Nephron (organoid): Measurements from ENCODE around the gene CAMTA1.

ENCODE experiments used
- H3K27ac Mint-ChIP-seq, 3 experiments: 2 replicates each; pipeline ENCODE4 v1.8.0; 2020; ENCODE audit warnings: mixed read lengths in 3 of 3, mild to moderate bottlenecking in 2 of 3, moderate library complexity in 1 of 3
- H3K27me3 Mint-ChIP-seq: 2 replicates; pipeline ENCODE4 v1.8.0; 2021; ENCODE audit warnings: low read depth, mild to moderate bottlenecking, moderate library complexity, mixed read lengths
- H3K36me3 Mint-ChIP-seq: 2 replicates; pipeline ENCODE4 v1.8.0; 2020; ENCODE audit warnings: low read depth, mixed read lengths
- H3K4me1 Mint-ChIP-seq: 2 replicates; pipeline ENCODE4 v1.8.0; 2020; ENCODE audit warnings: mixed read lengths
- H3K4me3 Mint-ChIP-seq, 3 experiments: 2 replicates each; pipeline ENCODE4 v1.8.0; 2020; ENCODE audit warnings: mild to moderate bottlenecking in 3 of 3, mixed read lengths in 3 of 3, moderate library complexity in 2 of 3
- H3K9me3 Mint-ChIP-seq: 2 replicates; pipeline ENCODE4 v1.8.0; 2020; ENCODE audit warnings: mixed read lengths
- CTCF ChIP-seq, 3 experiments: fragments of 200-600 bp; sonication (generic); IDR thresholded peaks; one replicate each; pipeline ENCODE4 v1.5.0; 2021; ENCODE audit warnings: antibody characterized with exemption in 3 of 3; ENCODE audit not compliant: unreplicated experiment in 3 of 3

Gene CAMTA1

GRCh38 chr1:7669559-7670311, 884.5 kb downstream of the CAMTA1 start:
- Mint-ChIP-seq H3K36me3 (no peaks in the 10 kb centered on the region), H3K27ac (peak overlapping the region in 1 of 3 experiments; percentile 57), H3K4me3 (peak overlapping the region in 1 of 3 experiments; percentile 64), H3K4me1 (peaks cover 5% of the 10 kb centered on the region), H3K27me3 (peaks cover 18% of the 10 kb centered on the region), H3K9me3 (no peaks in the 10 kb centered on the region)
- peak; percentile 71 to 75 (median 73) for TF ChIP-seq CTCF (IDR thresholded peaks at IDR 0.05; ENCODE audit: unreplicated experiment in 3 of 3)

GRCh38 chr1:7670334-7671145, 885.3 kb downstream of the CAMTA1 start:
- peak overlapping the region in 2 of 3 experiments; percentile 47 to 57 for H3K27ac Mint-ChIP-seq
- peaks cover 18% of the 10 kb centered on the region for H3K27me3 Mint-ChIP-seq
- H3K9me3 Mint-ChIP-seq, result no peaks in the 10 kb centered on the region
- peak overlapping the region in 1 of 3 experiments; percentile 64 for H3K4me3 Mint-ChIP-seq
- no peak for TF ChIP-seq CTCF (IDR thresholded peaks at IDR 0.05; ENCODE audit: unreplicated experiment in 3 of 3)
- peaks cover 5% of the 10 kb centered on the region for H3K4me1 Mint-ChIP-seq
- no peaks in the 10 kb centered on the region for H3K36me3 Mint-ChIP-seq

- Mint-ChIP-seq H3K27me3 (peaks cover 17% of the 10 kb centered on the region), H3K36me3 (no peaks in the 10 kb centered on the region), H3K27ac (no peak overlapping the region), H3K4me1 (peaks cover 5% of the 10 kb centered on the region), H3K4me3 (no peak overlapping the region), H3K9me3 (no peaks in the 10 kb centered on the region)
- TF ChIP-seq CTCF (IDR thresholded peaks at IDR 0.05; ENCODE audit: unreplicated experiment in 3 of 3), result no peak
These were observed 885.9 kb downstream of the CAMTA1 start for GRCh38 chr1:7671146-7671465.

- Mint-ChIP-seq H3K27me3 (peaks cover 15% of the 10 kb centered on the region), H3K4me1 (peaks cover 5% of the 10 kb centered on the region), H3K9me3 (no peaks in the 10 kb centered on the region), H3K36me3 (no peaks in the 10 kb centered on the region), H3K4me3 (no peak overlapping the region), H3K27ac (no peak overlapping the region)
- TF ChIP-seq CTCF (IDR thresholded peaks at IDR 0.05; ENCODE audit: unreplicated experiment in 3 of 3), result no peak
These were observed 886.4 kb downstream of the CAMTA1 start for GRCh38 chr1:7671676-7672075.

- Mint-ChIP-seq H3K4me3 (no peak overlapping the region), H3K36me3 (no peaks in the 10 kb centered on the region), H3K4me1 (peaks cover 5% of the 10 kb centered on the region), H3K27me3 (peaks cover 15% of the 10 kb centered on the region), H3K9me3 (no peaks in the 10 kb centered on the region), H3K27ac (no peak overlapping the region)
- no peak for TF ChIP-seq CTCF (IDR thresholded peaks at IDR 0.05; ENCODE audit: unreplicated experiment in 3 of 3)
These were observed 887.6 kb downstream of the CAMTA1 start for GRCh38 chr1:7672864-7673263.
